Karpas-422 (cell line): Measurements from ENCODE around the gene FAXDC2. TPM values are rescaled to one million over a fixed set of nuclear protein-coding genes. Genes with fewer than 3 reads are reported as not detected.

Experiments
- DNase-seq: peaks from one replicate; pipeline ENCODE4 v3.0.0-alpha.2; 2015
- H2AFZ ChIP-seq: fragments of 200-600 bp; sonication (generic); 2 replicates; pipeline ENCODE4 v1.6.1; 2014; ENCODE audit warnings: antibody characterized with exemption, low read length, mixed read lengths
- H3K27ac ChIP-seq: fragments of 200-600 bp; sonication (generic); 2 replicates; pipeline ENCODE4 v1.5.1; 2014; ENCODE audit warnings: mild to moderate bottlenecking, low read length, moderate library complexity
- H3K27me3 ChIP-seq: fragments of 200-600 bp; sonication (generic); 2 replicates; pipeline ENCODE4 v1.6.1; 2014; ENCODE audit warnings: low read length, mixed read lengths
- H3K36me3 ChIP-seq: fragments of 200-600 bp; sonication (generic); 2 replicates; pipeline ENCODE4 v1.6.1; 2014; ENCODE audit warnings: low read length, mixed read lengths; ENCODE audit not compliant: insufficient read depth
- H3K4me1 ChIP-seq: fragments of 200-600 bp; sonication (generic); 2 replicates; pipeline ENCODE4 v1.6.1; 2014; ENCODE audit warnings: mild to moderate bottlenecking, low read length, mixed read lengths
- H3K4me2 ChIP-seq: fragments of 200-600 bp; sonication (generic); 2 replicates; pipeline ENCODE4 v1.6.1; 2014; ENCODE audit warnings: low read length, low read depth, mild to moderate bottlenecking; ENCODE audit not compliant: poor library complexity, severe bottlenecking
- H3K4me3 ChIP-seq: fragments of 200-600 bp; sonication (generic); 2 replicates; pipeline ENCODE4 v1.5.1; 2014; ENCODE audit warnings: mild to moderate bottlenecking, antibody characterized with exemption, low read length, mixed read lengths
- H3K79me2 ChIP-seq: fragments of 200-600 bp; sonication (generic); 2 replicates; pipeline ENCODE4 v1.6.1; 2014; ENCODE audit warnings: mild to moderate bottlenecking, low read length, mixed read lengths
- H3K9ac ChIP-seq: fragments of 200-600 bp; sonication (generic); 2 replicates; pipeline ENCODE4 v1.6.0; 2014; ENCODE audit warnings: low read length
- H3K9me2 ChIP-seq: fragments of 200-600 bp; sonication (generic), shearing (Covaris generic); replicated peaks from 2 replicates; pipeline ENCODE4 v1.6.0; 2014; ENCODE audit warnings: mild to moderate bottlenecking, low read length, moderate library complexity; ENCODE audit not compliant: insufficient read depth
- H3K9me3 ChIP-seq: fragments of 300-700, 200-600 bp; sonication (generic); 2 replicates; pipeline ENCODE4 v1.6.1; 2014; ENCODE audit warnings: low read length, mixed read lengths
- H4K20me1 ChIP-seq: fragments of 200-600 bp; sonication (generic); 2 replicates; pipeline ENCODE4 v1.6.1; 2014; ENCODE audit warnings: mild to moderate bottlenecking, antibody characterized with exemption, low read length, low read depth; ENCODE audit not compliant: insufficient read depth
- small RNA-seq: library from RNA; depleted of rRNA; stranded (forward); fragments of <200 nt; gene quantifications from one replicate; pipeline ENCODE3, GENCODE V24; 2014
- total RNA-seq: library from RNA; depleted of rRNA; stranded (reverse); fragments of >200 nt; shearing (Covaris generic); gene quantifications from 2 replicates; pipeline ENCODE4 v1.2.3, GENCODE V29; 2014; ENCODE audit warnings: low replicate concordance; rRNA removed

FAXDC2 gene
- total RNA-seq, 1 experiment from 2014 or later: not detected

DNA sequence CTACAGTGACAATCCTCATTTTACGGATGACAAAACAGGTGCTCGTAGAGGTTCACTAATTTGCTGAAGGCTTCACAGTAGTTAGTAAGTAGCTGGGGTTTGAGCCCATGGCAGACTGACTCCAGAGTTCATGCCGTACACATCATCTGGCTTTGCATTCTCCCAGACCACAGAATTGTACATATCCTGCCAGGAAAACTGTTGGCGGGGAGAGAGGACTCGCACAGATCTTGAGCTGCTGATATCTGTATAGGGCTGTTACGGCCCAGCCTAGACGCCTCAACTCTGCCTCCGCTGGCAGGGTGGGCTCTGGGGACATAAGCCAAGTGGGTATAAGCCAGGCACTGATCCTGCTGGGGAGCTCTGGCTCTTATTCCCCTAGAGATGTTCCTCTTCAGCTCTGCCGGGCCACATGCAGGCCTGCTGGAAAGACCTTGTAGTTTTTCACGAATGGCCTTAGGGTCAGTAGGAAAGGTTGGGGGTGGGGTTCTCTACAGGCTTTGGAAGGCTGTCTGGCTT lies 79.0 kb downstream of the FAXDC2 start:
- Histone ChIP-seq H3K9me2 (no peaks in the 10 kb centered on the region), H3K9me3 (no peaks in the 10 kb centered on the region), H3K9ac (no peak overlapping the region), H3K27me3 (no peaks in the 10 kb centered on the region), H3K79me2 (peaks cover 98% of the 10 kb centered on the region), H2AFZ (no peak overlapping the region), H4K20me1 (peaks cover 89% of the 10 kb centered on the region), H3K4me2 (no peak overlapping the region), H3K27ac (no peak overlapping the region), H3K36me3 (no peaks in the 10 kb centered on the region; the same call in 1 of the 2 replicates), H3K4me1 (peaks cover 49% of the 10 kb centered on the region), H3K4me3 (no peak overlapping the region)
- DNase-seq: no peak

DNA sequence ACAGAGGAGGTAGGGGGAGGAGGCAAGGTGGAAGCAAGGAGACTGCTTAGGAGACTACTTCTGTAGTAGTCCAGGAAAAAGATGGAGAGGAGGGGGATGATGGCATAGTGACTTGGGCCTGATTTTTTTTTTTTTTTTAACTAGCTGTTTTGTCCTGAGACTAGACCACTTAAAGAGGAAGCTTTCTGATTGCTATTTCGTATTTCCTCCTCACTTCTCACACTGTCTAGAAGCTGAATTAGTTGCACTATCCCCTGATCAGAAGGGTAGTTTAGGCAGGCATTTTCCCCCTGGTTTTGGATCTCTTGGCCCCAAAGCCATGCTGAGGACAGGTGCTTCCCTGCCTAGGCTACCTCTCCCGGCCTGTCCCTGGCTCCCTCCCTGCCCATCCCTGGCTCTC lies 80.3 kb downstream of the FAXDC2 start:
- H3K9ac ChIP-seq: 0 out of 2 replicates have a peak overlapping the region, but pooled peaks have one; percentile 6
- H2AFZ ChIP-seq: no peak overlapping the region
- H3K36me3 ChIP-seq: no peaks in the 10 kb centered on the region; the same call in 1 of the 2 replicates
- peaks cover 60% of the 10 kb centered on the region for H3K4me1 ChIP-seq
- H3K4me3 ChIP-seq: no peak overlapping the region
- H3K27ac ChIP-seq: no peak overlapping the region
- H3K79me2 ChIP-seq: peaks cover 98% of the 10 kb centered on the region
- no peaks in the 10 kb centered on the region for H3K9me2 ChIP-seq
- no peaks in the 10 kb centered on the region for H3K9me3 ChIP-seq
- no peak overlapping the region for H3K4me2 ChIP-seq
- peaks cover 89% of the 10 kb centered on the region for H4K20me1 ChIP-seq
- DNase-seq: no peak
- H3K27me3 ChIP-seq: no peaks in the 10 kb centered on the region

Small RNAs within 50 kb of the gene (small RNA-seq; reads per million reads assigned to genes)
- not detected for gene MIR378H

Other genes with a start within 250 kb of the FAXDC2 start
- 105 and 140 TPM in 2 replicates for gene LARP1, start 95.2 kb downstream of the FAXDC2 start, total RNA-seq
- 64.3 and 74.8 TPM in 2 replicates for gene CNOT8, start 8.0 kb upstream of the FAXDC2 start, total RNA-seq
- 19.3 and 20.8 TPM in 2 replicates for gene GEMIN5, start 87.6 kb upstream of the FAXDC2 start, total RNA-seq
- gene MRPL22, start 90.5 kb upstream of the FAXDC2 start, total RNA-seq: 21.3 and 35.0 TPM in 2 replicates
- 0.04 and 0.30 TPM in 2 replicates for gene KIF4B, start 163.2 kb upstream of the FAXDC2 start, total RNA-seq